SK-N-SH treated with all-trans-retinoic acid at 6 μM for 48 hours (cell line): ENCODE data around the gene SLC8A2.

Experiments used
- ATAC-seq: fragments of 200-7000 bp; cut with Tn5 transposase; 3 replicates; pipeline ENCODE4 v1.9.1; 2020; ENCODE audit warnings: mild to moderate bottlenecking, moderate library complexity
- CREB5 ChIP-seq: fragments of 250-450 bp; sonication (Bioruptor Pico); IDR thresholded peaks from 2 replicates; pipeline ENCODE4 v1.5.1; 2020; ENCODE audit warnings: low read depth, mild to moderate bottlenecking, moderate library complexity
- CSRNP3 ChIP-seq: fragments of 250-450 bp; sonication (Bioruptor Pico); IDR thresholded peaks from 2 replicates; pipeline ENCODE4 v1.5.1; 2021; ENCODE audit warnings: mild to moderate bottlenecking, moderate library complexity
- ESRRG ChIP-seq: fragments of 250-450 bp; sonication (Bioruptor Pico); IDR thresholded peaks from 2 replicates; pipeline ENCODE4 v1.6.1; 2021; ENCODE audit warnings: mild to moderate bottlenecking
- GLIS3 ChIP-seq: fragments of 250-450 bp; sonication (Bioruptor Pico); IDR thresholded peaks from 2 replicates; pipeline ENCODE4 v1.5.0; 2020; ENCODE audit warnings: mild to moderate bottlenecking, moderate library complexity
- ISL1 ChIP-seq: fragments of 250-450 bp; sonication (Bioruptor Pico); IDR thresholded peaks from 2 replicates; pipeline ENCODE4 v2.1.2; 2022; ENCODE audit warnings: mild to moderate bottlenecking, moderate library complexity
- OSR1 ChIP-seq: fragments of 250-450 bp; sonication (Bioruptor Pico); IDR thresholded peaks from 2 replicates; pipeline ENCODE4 v1.8.0; 2022; ENCODE audit warnings: moderate library complexity, mild to moderate bottlenecking, inconsistent platforms
- POU6F1 ChIP-seq: fragments of 250-450 bp; sonication (Bioruptor Pico); IDR thresholded peaks from 2 replicates; pipeline ENCODE4 v1.8.0; 2021; ENCODE audit warnings: low read depth, mild to moderate bottlenecking, moderate library complexity, borderline replicate concordance
- PPARA ChIP-seq: fragments of 250-450 bp; sonication (Bioruptor Pico); IDR thresholded peaks from 2 replicates; pipeline ENCODE4 v1.5.0; 2020; ENCODE audit warnings: mild to moderate bottlenecking, borderline replicate concordance
- RARB ChIP-seq: fragments of 250-450 bp; sonication (Bioruptor Pico); IDR thresholded peaks from 2 replicates; pipeline ENCODE4 v1.8.0; 2021; ENCODE audit warnings: mild to moderate bottlenecking, moderate library complexity
- SNAI2 ChIP-seq: fragments of 250-450 bp; sonication (Bioruptor Pico); IDR thresholded peaks from 2 replicates; pipeline ENCODE4 v1.5.0; 2020; ENCODE audit warnings: mild to moderate bottlenecking, moderate library complexity
- TCF4 ChIP-seq: fragments of 250-450 bp; sonication (Bioruptor Pico); IDR thresholded peaks from 2 replicates; pipeline ENCODE4 v1.8.0; 2021; ENCODE audit warnings: mild to moderate bottlenecking, moderate library complexity, borderline replicate concordance
- TOX ChIP-seq: fragments of 250-450 bp; sonication (Bioruptor Pico); IDR thresholded peaks from 2 replicates; pipeline ENCODE4 v1.8.0; 2021; ENCODE audit warnings: mild to moderate bottlenecking, moderate library complexity, borderline replicate concordance
- ZC3H10 ChIP-seq: fragments of 250-450 bp; sonication (Bioruptor Pico); IDR thresholded peaks from 2 replicates; pipeline ENCODE4 v1.5.1; 2021; ENCODE audit warnings: mild to moderate bottlenecking, moderate library complexity
- ZFP3 ChIP-seq: fragments of 250-450 bp; sonication (Bioruptor Pico); IDR thresholded peaks from 2 replicates; pipeline ENCODE4 v1.5.0; 2020; ENCODE audit warnings: mild to moderate bottlenecking, moderate library complexity
- ZFP30 ChIP-seq: fragments of 450-650 bp; formaldehyde crosslinking; IDR thresholded peaks from 2 replicates; pipeline ENCODE4 v1.5.0; 2022; ENCODE audit warnings: mild to moderate bottlenecking, moderate library complexity
- ZNF565 ChIP-seq: fragments of 450-650 bp; formaldehyde crosslinking; conservative IDR thresholded peaks from 2 replicates; pipeline ENCODE4 v1.5.0; 2020; ENCODE audit warnings: low read depth, mild to moderate bottlenecking, moderate library complexity
- TF ChIP-seq, protein P1 (sequence below): fragments of 250-450 bp; sonication (Bioruptor Pico); IDR thresholded peaks from 2 replicates; pipeline ENCODE4 v1.8.0; 2020; ENCODE audit warnings: mild to moderate bottlenecking, moderate library complexity, borderline replicate concordance

Gene SLC8A2

DNA sequence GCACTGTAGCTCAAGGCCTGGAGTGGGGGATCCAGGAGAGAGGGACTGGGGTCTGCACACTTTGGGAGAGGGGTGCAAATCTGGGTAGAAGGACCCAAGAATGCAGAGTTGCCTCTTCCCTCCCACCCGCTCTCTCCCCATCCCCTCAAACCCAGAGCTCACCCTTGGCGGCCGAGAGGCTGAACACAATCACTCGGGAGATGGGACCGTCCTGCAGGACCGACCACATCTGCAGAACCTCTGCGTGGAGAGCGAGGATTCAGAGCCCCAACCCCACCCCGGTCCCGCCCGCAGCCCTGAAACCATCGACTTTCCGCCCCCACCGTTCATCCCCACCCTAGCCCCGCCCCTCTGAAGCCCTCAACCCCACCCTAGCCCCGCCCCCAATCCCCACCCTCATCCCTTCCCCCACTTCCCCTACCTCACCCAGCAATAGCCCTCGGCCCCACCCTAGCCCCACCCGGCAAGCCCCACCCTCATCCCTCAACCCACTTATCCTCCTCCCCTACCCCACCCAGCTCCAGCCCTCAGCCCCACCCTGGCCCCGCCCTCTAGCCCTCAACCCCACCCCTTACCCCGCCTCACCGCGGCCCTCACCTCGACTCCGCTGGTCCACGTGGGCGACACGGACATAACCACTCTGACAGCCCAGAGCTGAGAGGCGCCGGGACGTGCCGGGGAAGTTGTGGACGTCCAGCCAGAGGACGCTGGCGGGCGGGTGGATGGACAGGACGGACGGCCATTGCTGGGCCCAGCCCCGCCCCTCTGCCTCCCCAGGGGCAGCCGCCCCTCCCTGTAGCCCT is 8.2 kb upstream of the SLC8A2 start:
- no peak for ATAC-seq
- TF ChIP-seq TOX (CRISPR knock-in tag), result no peak
- TF ChIP-seq, protein P1, sequence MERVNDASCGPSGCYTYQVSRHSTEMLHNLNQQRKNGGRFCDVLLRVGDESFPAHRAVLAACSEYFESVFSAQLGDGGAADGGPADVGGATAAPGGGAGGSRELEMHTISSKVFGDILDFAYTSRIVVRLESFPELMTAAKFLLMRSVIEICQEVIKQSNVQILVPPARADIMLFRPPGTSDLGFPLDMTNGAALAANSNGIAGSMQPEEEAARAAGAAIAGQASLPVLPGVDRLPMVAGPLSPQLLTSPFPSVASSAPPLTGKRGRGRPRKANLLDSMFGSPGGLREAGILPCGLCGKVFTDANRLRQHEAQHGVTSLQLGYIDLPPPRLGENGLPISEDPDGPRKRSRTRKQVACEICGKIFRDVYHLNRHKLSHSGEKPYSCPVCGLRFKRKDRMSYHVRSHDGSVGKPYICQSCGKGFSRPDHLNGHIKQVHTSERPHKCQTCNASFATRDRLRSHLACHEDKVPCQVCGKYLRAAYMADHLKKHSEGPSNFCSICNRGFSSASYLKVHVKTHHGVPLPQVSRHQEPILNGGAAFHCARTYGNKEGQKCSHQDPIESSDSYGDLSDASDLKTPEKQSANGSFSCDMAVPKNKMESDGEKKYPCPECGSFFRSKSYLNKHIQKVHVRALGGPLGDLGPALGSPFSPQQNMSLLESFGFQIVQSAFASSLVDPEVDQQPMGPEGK (CRISPR knock-in tag), result no peak
- no peak for TF ChIP-seq ESRRG (CRISPR knock-in tag)

- ATAC-seq, result no peak
- TF ChIP-seq RARB (no peak), POU6F1 (CRISPR knock-in tag) (no peak), ZFP30 (CRISPR knock-in tag) (no peak), PPARA (CRISPR knock-in tag) (no peak), ZFP3 (CRISPR knock-in tag) (no peak), ISL1 (CRISPR knock-in tag) (no peak), SNAI2 (CRISPR knock-in tag) (no peak), ZC3H10 (CRISPR knock-in tag) (no peak), ZNF565 (CRISPR knock-in tag) (no peak), TOX (CRISPR knock-in tag) (no peak), CREB5 (no peak), CSRNP3 (CRISPR knock-in tag) (no peak), OSR1 (CRISPR knock-in tag) (no peak)
- TF ChIP-seq, protein P1 (CRISPR knock-in tag), result no peak
Measured at GRCh38 chr19:47476438-47476972, 4.8 kb upstream of the SLC8A2 start.

GRCh38 chr19:47475465-47475864 is 3.8 kb upstream of the SLC8A2 start:
- ATAC-seq, result no peak
- TF ChIP-seq GLIS3 (CRISPR knock-in tag), result no peak
- TF ChIP-seq ISL1 (CRISPR knock-in tag), result no peak
- no peak for TF ChIP-seq PPARA (CRISPR knock-in tag)
- TF ChIP-seq, protein P1 (CRISPR knock-in tag), result no peak
- no peak for TF ChIP-seq TCF4
